Measurements from ENCODE around the gene CNRIP1. TPM values are rescaled to one million over a fixed set of nuclear protein-coding genes. Genes with fewer than 3 reads are reported as not detected.

CNRIP1 gene
- total RNA-seq, 6 experiments from 2014 or later = 1.9 to 4.1 (median 2.6) TPM

DNA sequence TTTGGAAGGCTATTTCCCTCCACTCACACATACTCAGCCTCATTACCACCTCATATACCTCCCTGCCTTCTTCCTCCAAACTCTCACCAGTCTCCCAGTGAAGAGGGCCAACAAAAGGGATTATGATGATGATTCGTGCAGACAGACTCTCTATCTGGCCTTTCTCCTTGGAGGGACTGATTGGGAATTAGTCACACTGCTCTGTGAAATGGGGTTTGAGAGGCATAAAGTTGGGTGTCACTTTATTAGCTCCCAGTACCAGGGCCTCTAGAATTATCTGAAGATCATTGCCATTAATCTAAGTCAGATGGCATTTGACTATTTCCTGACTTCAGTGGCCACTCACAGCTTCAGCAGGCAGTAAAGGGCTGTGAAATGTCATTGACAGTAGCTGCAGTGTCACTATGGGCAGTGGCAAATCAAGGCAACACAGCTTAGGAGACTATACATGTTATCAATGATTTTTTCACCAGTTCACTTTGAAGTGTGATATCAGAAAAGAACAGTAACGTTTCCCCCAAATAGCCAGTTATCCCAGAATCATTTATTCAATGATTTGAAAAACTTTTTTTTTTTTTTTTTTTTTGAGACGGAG is 17.4 kb downstream of the CNRIP1 start:
- Histone ChIP-seq H3K9me3 (no peaks in the 10 kb centered on the region), H3K27ac (no peak overlapping the region), H3K27me3 (no peaks in the 10 kb centered on the region), H3K4me3 (no peak overlapping the region), H3K4me1 (no peaks in the 10 kb centered on the region), H3K36me3 (no peaks in the 10 kb centered on the region)
- no peak for TF ChIP-seq CTCF (IDR thresholded peaks at IDR 0.05)
- no peak for TF ChIP-seq POLR2A (IDR thresholded peaks at IDR 0.05)
- no peak for DNase-seq
- intact Hi-C loops (cut with DNase I) = no loop called here
- WGBS (ENCODE audit: insufficient coverage, low coverage, low lambda C conversion rate, missing lambda C conversion rate) = 75% methylated on average over 2 of the region's 3 CpGs
- ATAC-seq = no peak

DNA sequence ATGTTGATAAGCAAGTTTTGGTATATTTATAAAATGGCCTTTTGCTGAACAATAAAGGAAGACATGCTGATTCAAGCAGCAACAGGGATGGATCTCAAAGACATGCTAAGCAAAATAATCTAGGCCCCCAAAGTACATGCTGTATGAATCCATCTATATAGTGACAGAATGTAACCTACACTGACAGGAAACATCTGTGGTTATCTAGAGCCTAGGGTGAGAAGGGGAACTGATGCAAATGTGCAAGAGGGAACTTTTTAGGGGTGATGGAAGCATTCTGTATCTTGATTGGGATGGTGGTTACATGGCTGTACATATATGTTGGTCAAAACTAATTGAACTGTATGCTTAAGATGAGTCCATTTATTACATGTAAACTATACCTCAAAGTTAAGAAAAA is 24.2 kb downstream of the CNRIP1 start:
- no peak for ATAC-seq
- intact Hi-C loops (cut with DNase I) = no loop called here
- H3K27ac ChIP-seq = no peak overlapping the region
- H3K4me3 ChIP-seq = no peak overlapping the region
- no peaks in the 10 kb centered on the region for H3K27me3 ChIP-seq
- no peak for DNase-seq
- no peaks in the 10 kb centered on the region for H3K4me1 ChIP-seq
- no peaks in the 10 kb centered on the region for H3K9me3 ChIP-seq
- TF ChIP-seq CTCF (IDR thresholded peaks at IDR 0.05) (no peak), POLR2A (IDR thresholded peaks at IDR 0.05) (no peak)
- H3K36me3 ChIP-seq = no peaks in the 10 kb centered on the region

DNA sequence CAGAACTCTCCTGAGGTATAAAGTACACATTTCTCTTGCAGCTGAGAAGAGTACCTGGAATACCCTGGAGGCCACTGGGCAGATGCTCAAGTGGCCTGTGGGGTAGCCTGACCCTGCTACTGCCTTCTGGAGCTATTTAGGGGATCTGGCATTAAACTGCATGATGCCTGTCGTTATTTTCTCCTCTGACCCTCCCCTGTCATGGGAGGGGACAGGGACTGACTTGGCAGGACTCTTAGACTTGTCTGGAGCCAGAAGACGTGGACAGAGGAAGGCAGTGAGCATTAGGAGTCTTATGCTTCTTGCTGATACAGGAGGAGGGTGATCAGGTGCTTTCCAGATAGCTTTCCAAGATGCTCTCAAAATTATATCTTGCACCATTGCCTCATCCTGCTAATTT is 24.8 kb downstream of the CNRIP1 start:
- Histone ChIP-seq H3K27ac (no peak overlapping the region), H3K9me3 (no peaks in the 10 kb centered on the region), H3K36me3 (no peaks in the 10 kb centered on the region), H3K4me1 (no peaks in the 10 kb centered on the region), H3K4me3 (no peak overlapping the region), H3K27me3 (no peaks in the 10 kb centered on the region)
- DNase-seq (no peak), ATAC-seq (no peak)
- 20% methylated on average over 2 of the region's 2 CpGs for whole genome bisulfite sequencing (ENCODE audit: insufficient coverage, low coverage, low lambda C conversion rate, missing lambda C conversion rate)
- intact Hi-C loops (cut with DNase I) = no loop called here
- TF ChIP-seq POLR2A (IDR thresholded peaks at IDR 0.05) (no peak), CTCF (IDR thresholded peaks at IDR 0.05) (no peak)

GRCh38 chr2:68294187-68294586 is 25.6 kb downstream of the CNRIP1 start:
- DNase-seq = no peak
- Histone ChIP-seq H3K4me1 (no peaks in the 10 kb centered on the region), H3K36me3 (no peaks in the 10 kb centered on the region), H3K9me3 (no peaks in the 10 kb centered on the region), H3K27ac (no peak overlapping the region), H3K27me3 (no peaks in the 10 kb centered on the region), H3K4me3 (no peak overlapping the region)
- intact Hi-C loops (cut with DNase I) = no loop called here
- 50% methylated on average over 3 of the region's 3 CpGs for WGBS (ENCODE audit: insufficient coverage, low coverage, low lambda C conversion rate, missing lambda C conversion rate)
- no peak for ATAC-seq
- no peak for TF ChIP-seq POLR2A (IDR thresholded peaks at IDR 0.05)
- TF ChIP-seq CTCF (IDR thresholded peaks at IDR 0.05) = no peak

DNA sequence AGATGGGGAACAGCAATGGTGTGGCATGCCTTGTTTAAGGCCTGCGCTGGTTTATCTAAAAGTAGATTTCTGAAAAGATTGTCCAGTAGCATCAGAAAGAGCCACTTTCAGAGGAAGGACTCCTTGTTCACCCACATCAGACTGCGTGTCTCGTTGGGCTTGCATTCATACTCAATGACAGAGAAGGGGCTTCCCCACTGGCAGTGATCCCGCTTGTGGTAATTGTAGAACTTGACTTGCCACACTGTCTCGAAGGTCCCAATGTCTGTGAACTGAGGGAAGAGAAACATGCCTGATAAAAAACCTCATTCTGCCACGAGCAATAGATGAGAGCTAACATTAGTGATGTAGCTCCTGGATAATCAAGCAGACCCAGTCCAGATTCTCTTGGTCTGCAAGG is 26.0 kb downstream of the CNRIP1 start:
- WGBS (ENCODE audit: insufficient coverage, low coverage, low lambda C conversion rate, missing lambda C conversion rate) = 58% methylated on average over 4 of the region's 6 CpGs
- Histone ChIP-seq H3K36me3 (no peaks in the 10 kb centered on the region), H3K4me1 (no peaks in the 10 kb centered on the region), H3K27me3 (no peaks in the 10 kb centered on the region), H3K9me3 (no peaks in the 10 kb centered on the region), H3K27ac (no peak overlapping the region), H3K4me3 (no peak overlapping the region)
- intact Hi-C loops (cut with DNase I) = no loop called here
- DNase-seq (no peak), ATAC-seq (no peak)
- TF ChIP-seq POLR2A (IDR thresholded peaks at IDR 0.05) = no peak
- no peak for TF ChIP-seq CTCF (IDR thresholded peaks at IDR 0.05)

Data from right lobe of liver (tissue), 6 donors.